ENCODE measurements around the gene KCNK18.

DNA sequence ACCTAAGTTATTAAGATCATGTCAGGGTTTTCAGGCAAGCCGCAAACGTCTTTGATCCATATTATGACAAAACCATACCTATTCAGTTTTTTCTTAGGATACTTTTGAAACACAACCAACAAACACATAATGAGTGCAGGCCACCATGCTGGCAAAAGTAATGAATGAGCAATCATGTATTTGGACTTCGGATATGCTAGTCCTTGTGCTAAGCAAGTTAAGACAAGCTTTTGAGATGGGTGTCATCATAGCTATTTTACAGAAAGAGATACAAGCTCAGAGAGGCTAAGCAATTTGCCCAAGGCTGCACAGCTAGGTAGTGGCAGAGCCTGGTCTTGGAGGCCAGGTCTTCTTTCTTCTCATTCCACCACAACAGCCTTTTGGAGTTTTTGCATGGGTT is 12.5 kb upstream of the KCNK18 start:
- TF ChIP-seq MAFK (IDR thresholded peaks at IDR 0.05; ENCODE audit: low read depth, low read length) (no peak), CTCF (IDR thresholded peaks at IDR 0.05; ENCODE audit: control extremely low read depth in 1 of 3, insufficient read depth in 1 of 3, low read depth in 1 of 3, low read length in 3 of 3) (no peak), EZH2 (IDR thresholded peaks at IDR 0.05; ENCODE audit: low read depth, low read length, severe bottlenecking) (no peak), SP1 (IDR thresholded peaks at IDR 0.05; ENCODE audit: low read depth, low read length) (no peak)

Data from H1 (cell line).